HG02759 (cell line): ENCODE measurements around the gene TECR.
A peak's percentile ranks its signal among the peaks of the same experiment; 100 is the strongest.
"Not testable (repeated sequence)": the region's sequence is repeated elsewhere in the genome, so short reads cannot be mapped to it uniquely, and the experiment has no call there.

Source experiments
- ATAC-seq: cut with Tn5 transposase; IDR thresholded peaks from one replicate; pipeline ENCODE4 v1.9.1; 2021; ENCODE audit warnings: mild to moderate bottlenecking, moderate library complexity; ENCODE audit not compliant: unreplicated experiment

TECR gene

GRCh38 chr19:14533450-14533849, 4.1 kb downstream of the TECR start:
- ATAC-seq, result no peak

- no peak for ATAC-seq
Observed at GRCh38 chr19:14536926-14537692, 7.7 kb downstream of the TECR start.

GRCh38 chr19:14540741-14541525, 11.5 kb downstream of the TECR start:
- ATAC-seq, result no peak

- ATAC-seq, result not testable (repeated sequence)
Observed at GRCh38 chr19:14541979-14542378, 12.6 kb downstream of the TECR start.

- no peak for ATAC-seq
Observed at GRCh38 chr19:14542711-14543328, 13.4 kb downstream of the TECR start.

- no peak for ATAC-seq
Observed at GRCh38 chr19:14544047-14544446, 14.7 kb downstream of the TECR start.

- ATAC-seq, result no peak
Observed at GRCh38 chr19:14544977-14545715, 15.8 kb downstream of the TECR start.

- no peak for ATAC-seq
Observed at GRCh38 chr19:14545716-14546082, 16.3 kb downstream of the TECR start.

- ATAC-seq, result no peak
Observed at GRCh38 chr19:14550201-14550754, 20.9 kb downstream of the TECR start.

- ATAC-seq, result peak; percentile 48
Observed at GRCh38 chr19:14551134-14552005, 22.0 kb downstream of the TECR start.

- ATAC-seq, result not testable (repeated sequence)
Observed at GRCh38 chr19:14552006-14552360, 22.6 kb downstream of the TECR start.

- ATAC-seq, result no peak
Observed at GRCh38 chr19:14553042-14553938, 23.9 kb downstream of the TECR start.

GRCh38 chr19:14553939-14554243, 24.5 kb downstream of the TECR start:
- no peak for ATAC-seq

- no peak for ATAC-seq
Observed at GRCh38 chr19:14554382-14554812, 25.0 kb downstream of the TECR start.

GRCh38 chr19:14555918-14556661, 26.7 kb downstream of the TECR start:
- no peak for ATAC-seq

- peak; percentile 65 for ATAC-seq
Observed at GRCh38 chr19:14556662-14557188, 27.3 kb downstream of the TECR start.

GRCh38 chr19:14558370-14559066, 29.1 kb downstream of the TECR start:
- no peak for ATAC-seq
